HCT116 (cell line): ENCODE results near the gene ZER1. TPM values are rescaled to one million over a fixed set of nuclear protein-coding genes. Genes with fewer than 3 reads are reported as not detected.

Experiments
- ATAC-seq: fragments of 200-7000 bp; cut with Tn5 transposase; 2 replicates; pipeline ENCODE4 v1.9.1; 2020; ENCODE audit warnings: mild to moderate bottlenecking, moderate library complexity
- BruUV-seq: library from RNA; stranded (reverse); fragments of 400-500 nt; replicated peaks from 2 replicates; lab custom pipeline; 2021; lab: Mats Ljungman, UMichigan
- CTCF ChIA-PET: fragments of 300-600 bp; sonication (Branson Sonifier 250); formaldehyde crosslinking; loops from one replicate; lab custom pipeline; 2021; ENCODE audit warnings: antibody characterized with exemption; lab: Charles Lee
- POLR2A ChIA-PET: fragments of 300-600, 350-600 bp; sonication (Branson Sonifier 250); formaldehyde crosslinking; loops from one replicate; lab custom pipeline; 2021; ENCODE audit warnings: antibody characterized with exemption; lab: Charles Lee
- RAD21 ChIA-PET, 2 experiments: fragments of 300-600 bp; sonication (Branson Sonifier 250); formaldehyde crosslinking; loops; one replicate each; lab custom pipeline; 2023; ENCODE audit warnings: low total read pairs in 2 of 2; ENCODE audit not compliant: uncharacterized antibody in 2 of 2, unreplicated experiment in 2 of 2, low non-redundant PET in 1 of 2; lab: Charles Lee
- DNase-seq: peaks from one replicate; pipeline ENCODE4 v3.0.0-alpha.2; 2010; ENCODE audit warnings: low read depth, low spot score
- H2AFZ ChIP-seq: fragments of 200-600 bp; shearing (Covaris generic), sonication (generic); 2 replicates; pipeline ENCODE4 v1.6.1; 2017; ENCODE audit warnings: low read depth, mixed run types, mixed read lengths, antibody characterized with exemption, low read length; ENCODE audit not compliant: poor library complexity, severe bottlenecking
- H3K27ac ChIP-seq: 2 replicates; pipeline ENCODE4 v1.5.1; 2012; ENCODE audit warnings: low read depth, low read length
- H3K27me3 ChIP-seq: fragments of 200-600 bp; sonication (generic); 2 replicates; pipeline ENCODE4 v1.6.1; 2016; ENCODE audit warnings: mixed run types, low read length, mixed read lengths; ENCODE audit not compliant: insufficient read depth
- H3K36me3 ChIP-seq, 2 experiments: fragments of 200-500 bp in 1 of 2; fragments of 200-600 bp in 1 of 2; sonication (Bioruptor generic) in 1 of 2; sonication (generic) in 1 of 2; 2 replicates each; pipeline versions ENCODE4 v1.5.1 to v1.6.1; 2014 to 2016; ENCODE audit warnings: low read length in 2 of 2, inconsistent platforms in 1 of 2, mixed read lengths in 1 of 2, mixed run types in 1 of 2; ENCODE audit not compliant: insufficient read depth in 2 of 2, control insufficient read depth in 1 of 2
- H3K4me1 ChIP-seq, 2 experiments: fragments of 200-600 bp in 1 of 2; sonication (generic) in 1 of 2; 2 replicates each; pipeline versions ENCODE4 v1.5.1 to v1.6.1; 2012 to 2017; ENCODE audit warnings: low read length in 2 of 2, inconsistent platforms in 1 of 2, mild to moderate bottlenecking in 1 of 2, mixed read lengths in 1 of 2, mixed run types in 1 of 2, moderate library complexity in 1 of 2; ENCODE audit not compliant: insufficient read depth in 2 of 2, control insufficient read depth in 1 of 2
- H3K4me2 ChIP-seq: fragments of 200-600 bp; sonication (generic); 2 replicates; pipeline ENCODE4 v1.6.1; 2017; ENCODE audit warnings: mixed run types, low read length, mixed read lengths
- H3K4me3 ChIP-seq, 2 experiments: fragments of 200-600 bp in 1 of 2; sonication (generic) in 1 of 2; replicated peaks in 1 of 2; 2 replicates each; pipeline ENCODE4 v1.5.1; 2011 to 2016; ENCODE audit warnings: low read length in 2 of 2, control low read depth in 1 of 2, low read depth in 1 of 2, mild to moderate bottlenecking in 1 of 2, mixed read lengths in 1 of 2, mixed run types in 1 of 2
- H3K79me2 ChIP-seq: fragments of 200-600 bp; sonication (generic); 2 replicates; pipeline ENCODE4 v1.6.1; 2017; ENCODE audit warnings: mild to moderate bottlenecking, mixed run types, low read length, moderate library complexity, mixed read lengths; ENCODE audit not compliant: insufficient read depth
- H3K9ac ChIP-seq: fragments of 200-600 bp; sonication (generic); 2 replicates; pipeline ENCODE4 v1.6.1; 2016; ENCODE audit warnings: low read length, mixed read lengths
- H3K9me2 ChIP-seq: fragments of 200-600 bp; sonication (generic), shearing (Covaris generic); 2 replicates; pipeline ENCODE4 v1.6.1; 2017; ENCODE audit warnings: mixed run types, mild to moderate bottlenecking, moderate library complexity; ENCODE audit not compliant: insufficient read depth
- H3K9me3 ChIP-seq, 2 experiments: fragments of 200-500 bp in 1 of 2; fragments of 200-600 bp in 1 of 2; sonication (Bioruptor generic) in 1 of 2; sonication (generic) in 1 of 2; 2 replicates each; pipeline ENCODE4 v1.6.1; 2014 to 2017; ENCODE audit warnings: low read length in 2 of 2, mixed read lengths in 2 of 2, inconsistent platforms in 1 of 2, low read depth in 1 of 2, mild to moderate bottlenecking in 1 of 2, mixed run types in 1 of 2, moderate library complexity in 1 of 2; ENCODE audit not compliant: control insufficient read depth in 1 of 2, insufficient read depth in 1 of 2
- H4K20me1 ChIP-seq: fragments of 200-600 bp; sonication (generic), shearing (Covaris generic); 2 replicates; pipeline ENCODE4 v1.6.1; 2017; ENCODE audit warnings: mixed run types, mild to moderate bottlenecking, moderate library complexity; ENCODE audit not compliant: insufficient read depth
- CTCF ChIP-seq, 3 experiments: fragments of 200-600 bp in 1 of 3; sonication (generic) in 1 of 3; IDR thresholded peaks in 2 of 3; conservative IDR thresholded peaks in 1 of 3; 2 replicates each; pipeline ENCODE4 v1.5.1; 2012 to 2017; ENCODE audit warnings: low read depth in 2 of 3, low read length in 2 of 3, antibody characterized with exemption in 1 of 3, borderline replicate concordance in 1 of 3, control low read depth in 1 of 3, mild to moderate bottlenecking in 1 of 3, mixed read lengths in 1 of 3, mixed run types in 1 of 3, moderate library complexity in 1 of 3; ENCODE audit not compliant: insufficient read depth in 1 of 3
- POLR2AphosphoS5 ChIP-seq: IDR thresholded peaks from 2 replicates; pipeline ENCODE4 v1.6.1; 2011; ENCODE audit warnings: mild to moderate bottlenecking, low read depth, low read length, moderate library complexity
- SP1 ChIP-seq: IDR thresholded peaks from 2 replicates; pipeline ENCODE4 v1.6.1; 2012; ENCODE audit warnings: low read depth
- TCF7L2 ChIP-seq: IDR thresholded peaks from 2 replicates; pipeline ENCODE4 v1.7.0; 2011; ENCODE audit warnings: borderline replicate concordance, inconsistent platforms; ENCODE audit not compliant: insufficient read depth, insufficient read length; ENCODE audit errors: extremely low read depth
- YY1 ChIP-seq: IDR thresholded peaks from 2 replicates; pipeline ENCODE4 v1.6.1; 2011; ENCODE audit warnings: low read length, low read depth, moderate library complexity, mild to moderate bottlenecking; ENCODE audit not compliant: insufficient replicate concordance; ENCODE audit errors: extremely low read depth
- ZBTB33 ChIP-seq: IDR thresholded peaks from 2 replicates; pipeline ENCODE4 v1.6.1; 2011; ENCODE audit warnings: mild to moderate bottlenecking, low read length, moderate library complexity; ENCODE audit not compliant: insufficient replicate concordance; ENCODE audit errors: extremely low read depth
- ZFX ChIP-seq: fragments of 450-650 bp; IDR thresholded peaks from 2 replicates; pipeline ENCODE4 v1.6.1; 2017
- intact Hi-C: fragments of 100-400 bp; cut with micrococcal nuclease; formaldehyde crosslinking; loops from 2 replicates; pipeline ENCODE4 v1.10.0; 2022
- total RNA-seq: library from RNA; stranded (reverse); gene quantifications from one replicate; pipeline ENCODE4 v1.2.1, GENCODE V29; 2021; ENCODE audit not compliant: unreplicated experiment

Gene ZER1
- total RNA-seq, 1 experiment from 2014 or later, result 18.0 TPM

- no peak for DNase-seq
- no peak overlapping the region for H3K4me3 ChIP-seq
- intact Hi-C loops, result no loop called here
- H3K27ac ChIP-seq, result no peak overlapping the region
- TF ChIP-seq ZFX (no peak), SP1 (no peak), ZBTB33 (no peak), YY1 (no peak), TCF7L2 (no peak), POLR2AphosphoS5 (no peak), CTCF (IDR thresholded peaks at IDR 0.05 in 2 of 3, conservative IDR thresholded peaks at IDR 0.05 in 1 of 3; ENCODE audit: borderline replicate concordance in 1 of 3, insufficient read depth in 1 of 3, low read depth in 2 of 3, low read length in 2 of 3) (no peak)
- H3K9me3 ChIP-seq, result no peaks in the 10 kb centered on the region
- CTCF ChIA-PET, result no interaction called here
- H3K4me2 ChIP-seq, result no peak overlapping the region
- H4K20me1 ChIP-seq, result no peaks in the 10 kb centered on the region
- peaks cover 9% of the 10 kb centered on the region; the same call in 1 of the 2 replicates for H3K79me2 ChIP-seq
- no peak overlapping the region for H3K9ac ChIP-seq
- TSS peak; percentile 44 for BruUV-seq
- no peak overlapping the region for H2AFZ ChIP-seq
- RAD21 ChIA-PET, result no interaction called here
- H3K36me3 ChIP-seq, result peaks cover 0 to 3% of the 10 kb centered on the region in 2 experiments; a peak in 1 of 4 replicates
- POLR2A ChIA-PET, result no interaction called here
- H3K27me3 ChIP-seq, result no peaks in the 10 kb centered on the region
- no peak for ATAC-seq
- peaks cover 9 to 28% of the 10 kb centered on the region in 2 experiments for H3K4me1 ChIP-seq
- no peaks in the 10 kb centered on the region for H3K9me2 ChIP-seq
Observed at GRCh38 chr9:128720841-128721486, 50.8 kb downstream of the ZER1 start.
